Prostate gland (tissue), 2 donors: ENCODE data around the gene BCL6B. TPM values are rescaled to one million over a fixed set of nuclear protein-coding genes. Genes with fewer than 3 reads are reported as not detected.
"Not testable (repeated sequence)": the region's sequence is repeated elsewhere in the genome, so short reads cannot be mapped to it uniquely, and the experiment has no call there.

ENCODE experiments used
- DNase-seq: peaks from one replicate; pipeline ENCODE4 v3.0.0-alpha.2; 2019; ENCODE audit warnings: low spot score
- H3K27ac ChIP-seq, 2 donors: fragments of 200-600 bp; sonication (generic); 2 replicates each; pipeline ENCODE4 v1.5.1; 2017 to 2019
- H3K27me3 ChIP-seq: fragments of 200-600 bp; sonication (generic); replicated peaks from 2 replicates; pipeline ENCODE4 v1.5.1; 2019; ENCODE audit not compliant: insufficient read depth
- H3K36me3 ChIP-seq, 2 donors: fragments of 200-600 bp; sonication (generic); 1 replicate in 1 of 2; 2 replicates in 1 of 2; pipeline versions ENCODE4 v1.5.1 to v1.8.1; 2017 to 2019
- H3K4me1 ChIP-seq: fragments of 200-600 bp; sonication (generic); replicated peaks from 2 replicates; pipeline ENCODE4 v1.5.1; 2019
- H3K4me3 ChIP-seq, 2 donors: fragments of 200-600 bp; sonication (generic); 2 replicates each; pipeline ENCODE4 v1.5.1; 2017 to 2019
- H3K9me3 ChIP-seq: fragments of 200-600 bp; sonication (generic); 2 replicates; pipeline ENCODE4 v1.5.1; 2017
- CTCF ChIP-seq, 4 experiments: fragments of 200-600 bp in 2 of 4; fragments of 450-650 bp in 2 of 4; sonication (generic) in 2 of 4; IDR thresholded peaks; 1 replicate in 3 of 4; 2 replicates in 1 of 4; pipeline ENCODE4 v1.5.1; 2016 to 2019; ENCODE audit warnings: antibody characterized with exemption in 4 of 4, mild to moderate bottlenecking in 2 of 4, moderate library complexity in 2 of 4
- POLR2A ChIP-seq: fragments of 450-650 bp; IDR thresholded peaks from one replicate; pipeline ENCODE4 v1.6.1; 2016; ENCODE audit warnings: antibody characterized with exemption, mild to moderate bottlenecking
- POLR2AphosphoS5 ChIP-seq: sonication (generic); formaldehyde crosslinking; IDR thresholded peaks from one replicate; pipeline ENCODE4 v1.6.1; 2017; ENCODE audit warnings: antibody characterized with exemption
- WGBS: methylation state at CpG from one replicate; pipeline ENCODE4 v1.1.5; 2018; 5-methylcytosine and 5-hydroxymethylcytosine counted together
- intact Hi-C: fragments of 100-400 bp; cut with DNase I; formaldehyde crosslinking; loops from one replicate; pipeline ENCODE4 v1.14.2; 2022
- total RNA-seq, 2 donors: library from RNA; depleted of rRNA; stranded (reverse); fragments of >200 nt; gene quantifications; one replicate each; pipeline ENCODE4 v1.1.0, GENCODE V29; 2016

Gene BCL6B
- total RNA-seq, 2 donors from 2014 or later = 0.96 to 4.0 TPM

GRCh38 chr17:6989779-6990178 is 33.1 kb upstream of the BCL6B start:
- H3K27me3 ChIP-seq = no peaks in the 10 kb centered on the region
- no peak for DNase-seq
- intact Hi-C loops = no loop called here
- TF ChIP-seq CTCF (IDR thresholded peaks at IDR 0.05) = no peak
- TF ChIP-seq POLR2AphosphoS5 = no peak
- TF ChIP-seq POLR2A = no peak
- H3K9me3 ChIP-seq = no peaks in the 10 kb centered on the region
- H3K4me3 ChIP-seq = no peak overlapping the region
- H3K4me1 ChIP-seq = no peaks in the 10 kb centered on the region
- H3K36me3 ChIP-seq = no peaks in the 10 kb centered on the region
- H3K27ac ChIP-seq = no peak overlapping the region
- 97% methylated on average over 2 of the region's 2 CpGs for WGBS

- WGBS = 88% methylated on average over 5 of the region's 5 CpGs
- H3K4me1 ChIP-seq, DNase-seq, H3K9me3 ChIP-seq, H3K27me3 ChIP-seq, intact Hi-C loops, H3K4me3 ChIP-seq, H3K36me3 ChIP-seq, H3K27ac ChIP-seq: not testable (repeated sequence)
These were observed 29.2 kb upstream of the BCL6B start for GRCh38 chr17:6993613-6994056.

GRCh38 chr17:6994118-6994598 is 28.7 kb upstream of the BCL6B start:
- H3K27ac ChIP-seq = no peak overlapping the region
- no peak overlapping the region for H3K4me3 ChIP-seq
- TF ChIP-seq CTCF (IDR thresholded peaks at IDR 0.05) (no peak), POLR2AphosphoS5 (no peak), POLR2A (no peak)
- no peak for DNase-seq
- H3K36me3 ChIP-seq = peaks cover 0 to 3% of the 10 kb centered on the region in 2 donors
- H3K27me3 ChIP-seq = no peaks in the 10 kb centered on the region
- intact Hi-C loops = no loop called here
- H3K4me1 ChIP-seq = no peaks in the 10 kb centered on the region
- WGBS = 90% methylated on average over 10 of the region's 10 CpGs
- H3K9me3 ChIP-seq = no peaks in the 10 kb centered on the region

- 90% methylated on average over 9 of the region's 9 CpGs for WGBS
- Histone ChIP-seq H3K36me3 (peaks cover 0 to 3% of the 10 kb centered on the region in 2 donors), H3K4me1 (no peaks in the 10 kb centered on the region), H3K9me3 (no peaks in the 10 kb centered on the region), H3K27me3 (no peaks in the 10 kb centered on the region), H3K27ac (no peak overlapping the region), H3K4me3 (no peak overlapping the region)
- no peak for TF ChIP-seq CTCF (IDR thresholded peaks at IDR 0.05)
- DNase-seq = no peak
- intact Hi-C loops = no loop called here
These were observed 28.1 kb upstream of the BCL6B start for GRCh38 chr17:6994666-6995256.

- H3K9me3 ChIP-seq = no peaks in the 10 kb centered on the region
- peak; percentile 55 for TF ChIP-seq POLR2A
- TF ChIP-seq CTCF (IDR thresholded peaks at IDR 0.05) = no peak
- WGBS = 16% methylated on average over 36 of the region's 64 CpGs
- intact Hi-C loops = no loop called here
- H3K27ac ChIP-seq = no peak within 1 kb of the TSS
- DNase-seq = peak; percentile 45
- peaks cover 0 to 3% of the 10 kb centered on the region in 2 donors for H3K36me3 ChIP-seq
- H3K27me3 ChIP-seq = no peaks in the 10 kb centered on the region
- H3K4me1 ChIP-seq = no peaks in the 10 kb centered on the region
- peak within 1 kb of the TSS; percentile 26 to 29 for H3K4me3 ChIP-seq
These were observed 27.2 kb upstream of the BCL6B start, which contains the start of gene ALOX12 for GRCh38 chr17:6995500-6996255. ALOX12 (plus strand) TSS chr17:6996049; CDS start chr17:6996118, 69 bp downstream.
